Smooth muscle cell (in vitro differentiated cells): ENCODE measurements around the gene APOBEC3B. TPM values are rescaled to one million over a fixed set of nuclear protein-coding genes. Genes with fewer than 3 reads are reported as not detected.

Experiments
- DNase-seq: peaks from one replicate; lab custom pipeline; 2025; ENCODE audit not compliant: unreplicated experiment; lab: John Stamatoyannopoulos, UW
- H2AFZ ChIP-seq: fragments of 200-600 bp; sonication (generic); 2 replicates; pipeline ENCODE4 v1.6.0; 2016; ENCODE audit warnings: antibody characterized with exemption, low read depth, mild to moderate bottlenecking
- H3F3A ChIP-seq: fragments of 200-600 bp; sonication (generic); 2 replicates; pipeline ENCODE4 v1.6.0; 2017; ENCODE audit warnings: antibody characterized with exemption, low read depth
- H3K27ac ChIP-seq: fragments of 200-600 bp; sonication (generic); 2 replicates; pipeline ENCODE4 v1.5.1; 2016; ENCODE audit warnings: low read depth, mild to moderate bottlenecking
- H3K27me3 ChIP-seq: fragments of 200-600 bp; sonication (generic); 2 replicates; pipeline ENCODE4 v1.6.1; 2016; ENCODE audit warnings: low read depth, mild to moderate bottlenecking
- H3K36me3 ChIP-seq: fragments of 200-600 bp; sonication (generic); 2 replicates; pipeline ENCODE4 v1.5.1; 2016; ENCODE audit warnings: low read depth
- H3K4me1 ChIP-seq: fragments of 200-600 bp; sonication (generic); 2 replicates; pipeline ENCODE4 v1.5.1; 2016; ENCODE audit warnings: low read depth
- H3K4me2 ChIP-seq: fragments of 200-600 bp; sonication (generic); 2 replicates; pipeline ENCODE4 v1.6.0; 2016; ENCODE audit warnings: mild to moderate bottlenecking
- H3K4me3 ChIP-seq: fragments of 200-600 bp; sonication (generic); 2 replicates; pipeline ENCODE4 v1.5.1; 2016; ENCODE audit warnings: mild to moderate bottlenecking
- H3K79me2 ChIP-seq: fragments of 200-600 bp; sonication (generic); 2 replicates; pipeline ENCODE4 v1.6.0; 2016; ENCODE audit warnings: low read depth, mild to moderate bottlenecking
- H3K9ac ChIP-seq: fragments of 200-600 bp; sonication (generic); 2 replicates; pipeline ENCODE4 v1.6.0; 2016; ENCODE audit warnings: low read depth
- H3K9me3 ChIP-seq: fragments of 200-600 bp; sonication (generic); replicated peaks from 2 replicates; pipeline ENCODE4 v1.5.1; 2016; ENCODE audit warnings: low read depth
- H4K20me1 ChIP-seq: fragments of 200-600 bp; sonication (generic); 2 replicates; pipeline ENCODE4 v1.6.0; 2016; ENCODE audit warnings: low read depth
- CTCF ChIP-seq: fragments of 200-600 bp; sonication (generic); IDR thresholded peaks from 2 replicates; pipeline ENCODE4 v1.5.1; 2017; ENCODE audit warnings: borderline replicate concordance, mild to moderate bottlenecking, antibody characterized with exemption; ENCODE audit not compliant: insufficient read depth, poor library complexity, severe bottlenecking
- WGBS: methylation state at CpG from one replicate; pipeline ENCODE4 v1.1.7; 2016; ENCODE audit warnings: low lambda C conversion rate; 5-methylcytosine and 5-hydroxymethylcytosine counted together
- polyA plus RNA-seq: library from polyadenylated mRNA; unstranded; fragments of >200 nt; fragmentation: Nextera tagmentation; extraction: Ambion mirVana; gene quantifications from 2 replicates; pipeline ENCODE4 v1.2.1, GENCODE V29; 2016
- total RNA-seq: library from RNA; depleted of rRNA; stranded (reverse); fragments of >200 nt; gene quantifications from 2 replicates; pipeline ENCODE4 v1.2.3, GENCODE V29; 2014

Gene APOBEC3B
- total and polyA plus RNA-seq, 2 experiments from 2014 or later = 0.58 to 5.6 TPM

- Histone ChIP-seq H3F3A (no peaks in the 10 kb centered on the region), H3K36me3 (no peaks in the 10 kb centered on the region), H3K4me3 (no peak overlapping the region), H3K9me3 (no peaks in the 10 kb centered on the region), H3K79me2 (no peaks in the 10 kb centered on the region), H3K27ac (no peak overlapping the region), H3K4me1 (no peaks in the 10 kb centered on the region), H4K20me1 (no peaks in the 10 kb centered on the region), H3K4me2 (no peak overlapping the region), H3K27me3 (peaks cover 6% of the 10 kb centered on the region), H3K9ac (no peak overlapping the region), H2AFZ (no peak overlapping the region)
- DNase-seq = no peak
- 82% methylated on average over 7 of the region's 7 CpGs for WGBS
- TF ChIP-seq CTCF = no peak
These were observed 43.2 kb upstream of the APOBEC3B start for GRCh38 chr22:38938925-38939324.

- H3K9me3 ChIP-seq = no peaks in the 10 kb centered on the region
- H3K9ac ChIP-seq = no peak overlapping the region
- WGBS = 94% methylated on average over 6 of the region's 6 CpGs
- no peak overlapping the region for H3K4me3 ChIP-seq
- no peak overlapping the region for H2AFZ ChIP-seq
- no peak for DNase-seq
- H3F3A ChIP-seq = no peaks in the 10 kb centered on the region
- no peak for TF ChIP-seq CTCF
- peaks cover 13% of the 10 kb centered on the region for H3K27me3 ChIP-seq
- H3K4me1 ChIP-seq = no peaks in the 10 kb centered on the region
- no peaks in the 10 kb centered on the region for H3K36me3 ChIP-seq
- no peaks in the 10 kb centered on the region for H4K20me1 ChIP-seq
- no peaks in the 10 kb centered on the region for H3K79me2 ChIP-seq
- H3K27ac ChIP-seq = no peak overlapping the region
- H3K4me2 ChIP-seq = no peak overlapping the region
These were observed 41.2 kb upstream of the APOBEC3B start for GRCh38 chr22:38940811-38941384.

DNA sequence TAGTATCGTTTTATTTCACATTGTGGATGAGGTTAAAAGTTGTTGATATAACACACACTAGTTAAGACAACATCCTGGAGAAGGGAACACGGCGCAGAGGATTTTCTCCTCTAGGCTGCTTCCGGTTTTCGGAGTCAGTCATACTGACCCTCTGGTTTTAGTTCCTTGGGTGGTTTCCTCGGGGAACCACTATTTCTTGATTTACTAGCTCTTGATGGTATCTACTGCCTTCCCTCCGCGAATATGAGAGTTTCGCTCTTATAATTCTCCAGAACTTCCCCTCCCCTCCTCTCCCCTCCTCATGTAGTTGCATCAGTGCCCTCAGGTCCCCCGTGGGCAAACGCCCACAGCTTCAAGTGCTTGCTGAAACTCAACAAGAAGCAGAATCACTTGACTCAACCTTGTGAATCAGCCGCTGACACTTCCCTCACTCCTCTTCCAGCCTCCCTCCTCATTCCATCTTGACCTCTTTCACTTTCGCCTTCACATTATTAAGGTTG is 40.6 kb upstream of the APOBEC3B start:
- Histone ChIP-seq H3K4me2 (no peak overlapping the region), H3K4me1 (no peaks in the 10 kb centered on the region), H3K27ac (no peak overlapping the region), H3K36me3 (no peaks in the 10 kb centered on the region), H3K79me2 (no peaks in the 10 kb centered on the region), H4K20me1 (no peaks in the 10 kb centered on the region), H3K9me3 (no peaks in the 10 kb centered on the region), H3F3A (no peaks in the 10 kb centered on the region), H3K4me3 (no peak overlapping the region), H3K9ac (no peak overlapping the region), H2AFZ (no peak overlapping the region), H3K27me3 (peaks cover 13% of the 10 kb centered on the region)
- no peak for DNase-seq
- no peak for TF ChIP-seq CTCF
- WGBS = 87% methylated on average over 13 of the region's 13 CpGs

DNA sequence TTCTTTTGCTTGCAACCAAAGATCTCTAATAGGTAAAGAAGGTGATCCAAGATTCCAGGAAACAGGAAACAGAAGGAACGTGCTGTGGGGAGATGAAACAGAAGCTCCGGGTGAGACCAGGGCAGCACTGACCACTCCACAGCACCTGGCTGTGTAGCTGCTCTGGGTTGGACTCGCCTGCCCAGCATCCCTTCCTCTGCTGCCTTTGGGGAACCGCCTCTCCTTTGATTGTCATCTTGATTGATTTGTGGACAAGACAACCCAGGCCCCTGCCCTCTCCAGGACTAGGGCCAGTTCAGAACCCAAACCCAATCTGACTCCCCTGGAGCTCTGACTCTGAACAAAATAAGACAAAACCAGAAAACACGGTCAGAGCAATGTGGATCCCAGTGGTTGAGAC is 39.4 kb upstream of the APOBEC3B start:
- Histone ChIP-seq H3K4me1 (peaks cover 3% of the 10 kb centered on the region), H3K27me3 (peaks cover 13% of the 10 kb centered on the region), H3K4me2 (no peak overlapping the region), H4K20me1 (no peaks in the 10 kb centered on the region), H3K79me2 (no peaks in the 10 kb centered on the region), H2AFZ (no peak overlapping the region), H3K27ac (no peak overlapping the region), H3K4me3 (no peak overlapping the region), H3K36me3 (no peaks in the 10 kb centered on the region), H3K9ac (no peak overlapping the region), H3K9me3 (no peaks in the 10 kb centered on the region), H3F3A (no peaks in the 10 kb centered on the region)
- TF ChIP-seq CTCF = no peak
- DNase-seq = no peak
- WGBS = 93% methylated on average over 5 of the region's 5 CpGs
